Measurements from ENCODE around the gene FCRL3. TPM values are rescaled to one million over a fixed set of nuclear protein-coding genes. Genes with fewer than 3 reads are reported as not detected.

Gene FCRL3, protein sequence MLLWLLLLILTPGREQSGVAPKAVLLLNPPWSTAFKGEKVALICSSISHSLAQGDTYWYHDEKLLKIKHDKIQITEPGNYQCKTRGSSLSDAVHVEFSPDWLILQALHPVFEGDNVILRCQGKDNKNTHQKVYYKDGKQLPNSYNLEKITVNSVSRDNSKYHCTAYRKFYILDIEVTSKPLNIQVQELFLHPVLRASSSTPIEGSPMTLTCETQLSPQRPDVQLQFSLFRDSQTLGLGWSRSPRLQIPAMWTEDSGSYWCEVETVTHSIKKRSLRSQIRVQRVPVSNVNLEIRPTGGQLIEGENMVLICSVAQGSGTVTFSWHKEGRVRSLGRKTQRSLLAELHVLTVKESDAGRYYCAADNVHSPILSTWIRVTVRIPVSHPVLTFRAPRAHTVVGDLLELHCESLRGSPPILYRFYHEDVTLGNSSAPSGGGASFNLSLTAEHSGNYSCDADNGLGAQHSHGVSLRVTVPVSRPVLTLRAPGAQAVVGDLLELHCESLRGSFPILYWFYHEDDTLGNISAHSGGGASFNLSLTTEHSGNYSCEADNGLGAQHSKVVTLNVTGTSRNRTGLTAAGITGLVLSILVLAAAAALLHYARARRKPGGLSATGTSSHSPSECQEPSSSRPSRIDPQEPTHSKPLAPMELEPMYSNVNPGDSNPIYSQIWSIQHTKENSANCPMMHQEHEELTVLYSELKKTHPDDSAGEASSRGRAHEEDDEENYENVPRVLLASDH
- total RNA-seq (2016; rRNA removed; fragmentation: Illumina TruSeq; extraction: Trizol): not detected in 2 replicates
- not detected in 2 replicates for total RNA-seq (2016; cell fraction: cytosol; rRNA removed; fragmentation: Illumina TruSeq; extraction: Trizol; ENCODE audit: low read depth)
- not detected in 2 replicates for total RNA-seq (2016; cell fraction: insoluble cytoplasmic fraction; rRNA removed; fragmentation: Illumina TruSeq; extraction: Trizol)
- not detected in 2 replicates for total RNA-seq (2016; cell fraction: membrane; rRNA removed; fragmentation: Illumina TruSeq; extraction: Trizol)
- total RNA-seq (2016; cell fraction: nucleus; rRNA removed; fragmentation: Illumina TruSeq; extraction: Trizol): not detected in 2 replicates
- not detected in 2 replicates for polyA plus RNA-seq (2011; rRNA removed)
- not detected in 2 replicates for polyA plus RNA-seq (2011; cell fraction: cytosol; rRNA removed)
- polyA plus RNA-seq (2011; cell fraction: nucleus; rRNA removed): not detected in 2 replicates
- not detected in 2 replicates for polyA plus RNA-seq (2012)
- not detected in 2 replicates for polyA plus RNA-seq (2016; cell fraction: cytosol; fragmentation: Illumina TruSeq; extraction: Trizol; ENCODE audit: low read depth)
- polyA plus RNA-seq (2016; cell fraction: insoluble cytoplasmic fraction; fragmentation: Illumina TruSeq; extraction: Trizol; ENCODE audit: low read depth): not detected in 2 replicates
- not detected in 2 replicates for polyA plus RNA-seq (2016; cell fraction: membrane; fragmentation: Illumina TruSeq; extraction: Trizol; ENCODE audit: low read depth)
- not detected in 2 replicates for polyA plus RNA-seq (2016; cell fraction: nucleus; fragmentation: Illumina TruSeq; extraction: Trizol; ENCODE audit: insufficient read depth, low read depth)
- not detected in 2 replicates for polyA minus RNA-seq (2011; rRNA and poly(A)+ RNA removed; ENCODE audit: low replicate concordance)
- not detected in 2 replicates for polyA minus RNA-seq (2011; cell fraction: cytosol; rRNA and poly(A)+ RNA removed)
- not detected in 2 replicates for polyA minus RNA-seq (2011; cell fraction: nucleus; rRNA and poly(A)+ RNA removed)
- not detected for Bru-seq, nascent RNA
- BruChase-seq, experiment 1, labeled RNA remaining after a 6-hour chase: percentile 5 among the genes with signal in this experiment
- not detected for BruChase-seq, experiment 2, labeled RNA remaining after a 2-hour chase
- long read RNA-seq, experiment 1: 0 reads
- long read RNA-seq, experiment 2: 0 reads

DNA sequence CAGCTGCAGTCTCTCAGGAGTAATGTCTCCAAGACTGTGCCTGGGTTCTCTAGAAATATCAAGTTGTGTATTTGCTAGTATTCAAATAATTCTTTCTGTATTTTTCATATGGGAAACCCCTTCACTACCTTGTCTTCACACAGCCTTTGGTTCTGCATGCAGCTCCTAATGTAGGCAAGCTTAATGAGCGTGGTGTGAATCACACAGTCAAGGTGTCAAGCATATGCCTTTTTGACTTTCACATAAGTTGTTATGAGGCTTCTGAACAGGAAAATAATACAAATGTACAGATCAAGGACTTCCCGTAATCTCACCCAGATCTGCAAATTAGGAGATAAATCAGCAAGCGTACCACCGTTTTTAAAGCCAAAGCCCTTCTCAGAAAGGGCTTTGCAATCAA is at the start of gene FCRL3:
Gene FCRL3, minus strand, starts transcription at position 38 of the 400 bp plus-strand sequence. CDS start 280 bp downstream, outside the sequence.
- H3K4me1 ChIP-seq (ENCODE audit: insufficient read depth, low read length): no peaks in the 10 kb centered on the region
- intact Hi-C loops (cut with micrococcal nuclease; ENCODE audit: unreplicated experiment): no loop called here
- H3K4me3 ChIP-seq (replicated peaks in 1 of 3; ENCODE audit: insufficient read depth in 1 of 3, low read depth in 2 of 3, low read length in 3 of 3): no peak within 1 kb of the TSS
- DNase-seq (ENCODE audit: low spot score) (no peak), FAIRE-seq (no peak), ATAC-seq (no peak)
- no peaks in the 10 kb centered on the region for H3K36me3 ChIP-seq (replicated peaks in 1 of 2; ENCODE audit: control insufficient read depth in 1 of 2, insufficient read depth in 2 of 2, low read length in 2 of 2)
- no peaks in the 10 kb centered on the region for H4K20me1 ChIP-seq (ENCODE audit: insufficient read depth, low read length)
- BruUV-seq (replicated peaks): no TSS peak
- in situ Hi-C loops (cut with HindIII; ENCODE audit: extremely low pct_ligation_motif_present, low pct_unique_long_range_greater_than_20kb): no loop called here
- no peaks in the 10 kb centered on the region for H3K9me3 ChIP-seq (ENCODE audit: low read length)
- no peaks in the 10 kb centered on the region for H3K79me2 ChIP-seq (ENCODE audit: insufficient read depth, low read length)
- ChIA-PET POLR2A (no interaction called here), CTCF (ENCODE audit: low intra/inter-chr PET ratio, low total read pairs) (no interaction called here)
- no peak within 1 kb of the TSS for H3K4me2 ChIP-seq (ENCODE audit: low read depth, low read length)
- H2AFZ ChIP-seq (ENCODE audit: low read length): no peak within 1 kb of the TSS
- 22% methylated on average over 4 of the region's 4 CpGs for WGBS (ENCODE audit: low lambda C conversion rate)
- H3K27ac ChIP-seq (ENCODE audit: extremely low read length, insufficient read depth, low read length): no peak within 1 kb of the TSS
- no peak within 1 kb of the TSS for H3K9ac ChIP-seq (ENCODE audit: insufficient read depth, low read depth, low read length)
- 0 out of 5 replicates have a peak, but pooled peaks cover 0 to 1% of the 10 kb centered on the region in 2 experiments for H3K27me3 ChIP-seq (ENCODE audit: control insufficient read depth in 1 of 2, insufficient read depth in 2 of 2, low read length in 2 of 2)
- TF ChIP-seq TMF1 (CRISPR knock-in tag; IDR thresholded peaks at IDR 0.05; ENCODE audit: low read depth): no peak
- TF ChIP-seq, protein P1, sequence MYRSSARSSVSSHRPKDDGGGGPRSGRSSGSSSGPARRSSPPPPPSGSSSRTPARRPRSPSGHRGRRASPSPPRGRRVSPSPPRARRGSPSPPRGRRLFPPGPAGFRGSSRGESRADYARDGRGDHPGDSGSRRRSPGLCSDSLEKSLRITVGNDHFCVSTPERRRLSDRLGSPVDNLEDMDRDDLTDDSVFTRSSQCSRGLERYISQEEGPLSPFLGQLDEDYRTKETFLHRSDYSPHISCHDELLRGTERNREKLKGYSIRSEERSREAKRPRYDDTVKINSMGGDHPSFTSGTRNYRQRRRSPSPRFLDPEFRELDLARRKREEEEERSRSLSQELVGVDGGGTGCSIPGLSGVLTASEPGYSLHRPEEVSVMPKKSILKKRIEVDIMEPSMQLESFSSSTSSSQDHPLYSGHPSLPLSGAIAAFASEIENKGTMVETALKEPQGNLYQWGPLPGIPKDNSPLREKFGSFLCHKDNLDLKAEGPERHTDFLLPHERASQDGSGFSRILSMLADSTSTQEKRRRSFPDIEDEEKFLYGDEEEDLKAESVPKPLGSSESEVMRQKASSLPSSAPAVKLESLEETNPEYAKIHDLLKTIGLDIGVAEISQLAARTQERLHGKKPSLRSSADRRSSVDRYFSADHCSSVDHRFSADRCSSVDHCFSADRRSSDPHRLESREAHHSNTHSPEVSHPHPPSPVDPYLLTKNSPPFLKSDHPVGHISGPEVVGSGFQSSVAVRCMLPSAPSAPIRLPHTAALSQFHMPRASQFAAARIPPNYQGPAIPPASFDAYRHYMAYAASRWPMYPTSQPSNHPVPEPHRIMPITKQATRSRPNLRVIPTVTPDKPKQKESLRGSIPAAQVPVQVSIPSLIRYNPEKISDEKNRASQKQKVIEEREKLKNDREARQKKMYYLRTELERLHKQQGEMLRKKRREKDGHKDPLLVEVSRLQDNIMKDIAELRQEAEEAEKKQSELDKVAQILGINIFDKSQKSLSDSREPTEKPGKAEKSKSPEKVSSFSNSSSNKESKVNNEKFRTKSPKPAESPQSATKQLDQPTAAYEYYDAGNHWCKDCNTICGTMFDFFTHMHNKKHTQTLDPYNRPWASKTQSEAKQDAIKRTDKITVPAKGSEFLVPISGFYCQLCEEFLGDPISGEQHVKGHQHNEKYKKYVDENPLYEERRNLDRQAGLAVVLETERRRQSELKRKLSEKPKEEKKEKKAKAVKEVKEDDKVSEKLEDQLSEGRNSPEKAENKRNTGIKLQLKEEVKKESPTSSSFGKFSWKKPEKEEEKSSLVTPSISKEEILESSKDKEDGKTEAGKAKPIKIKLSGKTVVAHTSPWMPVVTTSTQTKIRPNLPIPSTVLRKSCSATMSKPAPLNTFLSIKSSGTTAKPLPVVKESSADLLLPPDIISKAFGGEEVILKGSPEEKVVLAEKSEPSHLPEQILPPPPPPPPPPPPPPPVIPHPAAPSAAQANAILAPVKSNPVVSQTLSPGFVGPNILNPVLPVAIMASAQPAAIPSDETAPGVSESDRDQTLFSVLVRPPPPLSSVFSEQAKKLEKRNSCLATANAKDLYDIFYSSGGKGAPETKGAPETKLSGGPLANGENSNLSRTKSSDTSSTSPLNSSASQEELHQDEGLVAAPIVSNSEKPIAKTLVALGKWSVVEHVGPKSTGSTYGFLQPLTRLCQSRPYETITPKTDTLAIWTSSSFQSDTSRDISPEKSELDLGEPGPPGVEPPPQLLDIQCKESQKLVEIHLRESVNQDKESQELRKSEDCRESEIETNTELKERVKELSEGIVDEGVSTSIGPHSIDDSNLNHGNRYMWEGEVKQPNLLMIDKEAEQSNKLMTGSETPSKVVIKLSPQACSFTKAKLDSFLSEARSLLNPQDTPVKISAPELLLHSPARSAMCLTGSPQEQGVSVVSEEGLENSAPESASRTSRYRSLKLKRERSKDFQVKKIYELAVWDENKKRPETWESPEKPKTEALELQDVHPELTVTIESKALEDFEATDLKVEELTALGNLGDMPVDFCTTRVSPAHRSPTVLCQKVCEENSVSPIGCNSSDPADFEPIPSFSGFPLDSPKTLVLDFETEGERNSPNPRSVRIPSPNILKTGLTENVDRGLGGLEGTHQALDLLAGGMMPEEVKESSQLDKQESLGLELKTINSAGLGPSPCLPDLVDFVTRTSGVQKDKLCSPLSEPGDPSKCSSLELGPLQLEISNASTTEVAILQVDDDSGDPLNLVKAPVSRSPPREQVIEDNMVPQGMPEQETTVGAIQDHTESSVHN (CRISPR knock-in tag; IDR thresholded peaks at IDR 0.05): no peak
- TF ChIP-seq, protein P2, sequence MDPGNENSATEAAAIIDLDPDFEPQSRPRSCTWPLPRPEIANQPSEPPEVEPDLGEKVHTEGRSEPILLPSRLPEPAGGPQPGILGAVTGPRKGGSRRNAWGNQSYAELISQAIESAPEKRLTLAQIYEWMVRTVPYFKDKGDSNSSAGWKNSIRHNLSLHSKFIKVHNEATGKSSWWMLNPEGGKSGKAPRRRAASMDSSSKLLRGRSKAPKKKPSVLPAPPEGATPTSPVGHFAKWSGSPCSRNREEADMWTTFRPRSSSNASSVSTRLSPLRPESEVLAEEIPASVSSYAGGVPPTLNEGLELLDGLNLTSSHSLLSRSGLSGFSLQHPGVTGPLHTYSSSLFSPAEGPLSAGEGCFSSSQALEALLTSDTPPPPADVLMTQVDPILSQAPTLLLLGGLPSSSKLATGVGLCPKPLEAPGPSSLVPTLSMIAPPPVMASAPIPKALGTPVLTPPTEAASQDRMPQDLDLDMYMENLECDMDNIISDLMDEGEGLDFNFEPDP (CRISPR knock-in tag; conservative IDR thresholded peaks at IDR 0.05): no peak
- TF ChIP-seq MIXL1 (CRISPR knock-in tag; IDR thresholded peaks at IDR 0.05): no peak
- no peak for TF ChIP-seq ZNF564 (CRISPR knock-in tag; IDR thresholded peaks at IDR 0.05)
- no peak for TF ChIP-seq ZNF282 (IDR thresholded peaks at IDR 0.05; ENCODE audit: partially characterized antibody)
- no peak for TF ChIP-seq ZNF180 (CRISPR knock-in tag; IDR thresholded peaks at IDR 0.05; ENCODE audit: borderline replicate concordance, low read depth)
- no peak for TF ChIP-seq ZFP36L1 (CRISPR knock-in tag; IDR thresholded peaks at IDR 0.05)

Measured in HepG2 (cell line).